HepG2 (cell line): ENCODE measurements around the gene ARID1A. TPM values are rescaled to one million over a fixed set of nuclear protein-coding genes. Genes with fewer than 3 reads are reported as not detected.

Experiments used
- FOXO4 ChIP-seq: sonication (generic); formaldehyde crosslinking; conservative IDR thresholded peaks from 2 replicates; pipeline ENCODE4 v1.8.1; 2023; ENCODE audit warnings: missing genetic modification reagents
- HMGA1 ChIP-seq: sonication (generic); formaldehyde crosslinking; conservative IDR thresholded peaks from 2 replicates; pipeline ENCODE4 v1.4.0; 2020; ENCODE audit warnings: missing genetic modification reagents
- HNF4G ChIP-seq, 2 experiments: sonication (generic) in 1 of 2; formaldehyde crosslinking in 1 of 2; IDR thresholded peaks; 2 replicates each; pipeline versions ENCODE4 v1.4.0 to v1.6.1; 2011 to 2020; ENCODE audit warnings: borderline replicate concordance in 2 of 2, low read depth in 2 of 2, mild to moderate bottlenecking in 2 of 2, low read length in 1 of 2, missing genetic modification reagents in 1 of 2, moderate library complexity in 1 of 2
- NFE2 ChIP-seq: sonication (generic); formaldehyde crosslinking; IDR thresholded peaks from 2 replicates; pipeline ENCODE4 v1.4.0; 2020; ENCODE audit warnings: missing genetic modification reagents
- PAWR ChIP-seq: sonication (generic); formaldehyde crosslinking; IDR thresholded peaks from 2 replicates; pipeline ENCODE4 v1.4.0; 2020; ENCODE audit warnings: missing genetic modification reagents, mild to moderate bottlenecking, borderline replicate concordance
- PRPF4 ChIP-seq: fragments of 200-400 bp; formaldehyde crosslinking; IDR thresholded peaks from 2 replicates; pipeline ENCODE4 v1.6.1; 2016; ENCODE audit warnings: low read length, low read depth; ENCODE audit not compliant: poor library complexity, severe bottlenecking
- WIZ ChIP-seq: sonication (generic); formaldehyde crosslinking; IDR thresholded peaks from 2 replicates; pipeline ENCODE4 v1.5.1; 2020; ENCODE audit warnings: mild to moderate bottlenecking, missing genetic modification reagents
- ZNF124 ChIP-seq: sonication (generic); formaldehyde crosslinking; IDR thresholded peaks from 2 replicates; pipeline ENCODE4 v1.4.0; 2020; ENCODE audit warnings: missing genetic modification reagents
- ZNF574 ChIP-seq: sonication (generic); formaldehyde crosslinking; IDR thresholded peaks from 2 replicates; pipeline ENCODE4 v1.4.0; 2020; ENCODE audit warnings: missing genetic modification reagents
- ZNF691 ChIP-seq: sonication (generic); formaldehyde crosslinking; IDR thresholded peaks from 2 replicates; pipeline ENCODE4 v1.4.0; 2020; ENCODE audit warnings: missing genetic modification reagents, low read depth, mild to moderate bottlenecking, borderline replicate concordance
- polyA plus RNA-seq, 8 experiments: library from polyadenylated mRNA; depleted of rRNA in 3 of 8; stranded (reverse) in 7 of 8; unstranded in 1 of 8; fragments of >200 nt; fragmentation: Illumina TruSeq in 4 of 8; extraction: Trizol in 4 of 8; gene quantifications; 2 replicates each; pipeline versions ENCODE4 v1.2.1 to v1.2.3, GENCODE V29; 2011 to 2016; ENCODE audit warnings: low read depth in 4 of 8, missing spikeins in 1 of 8, mixed read lengths in 1 of 8; ENCODE audit not compliant: insufficient read depth in 1 of 8
- total RNA-seq, 5 experiments: library from RNA; depleted of rRNA; stranded (reverse); fragments of >200 nt; fragmentation: Illumina TruSeq; extraction: Trizol; gene quantifications; 2 replicates each; pipeline ENCODE4 v1.2.3, GENCODE V29; 2016; ENCODE audit warnings: low read depth in 1 of 5
- TF ChIP-seq, protein P1 (sequence below): sonication (generic); formaldehyde crosslinking; IDR thresholded peaks from 2 replicates; pipeline ENCODE4 v1.8.0; 2022; ENCODE audit warnings: mild to moderate bottlenecking, missing genetic modification reagents, moderate library complexity
- TF ChIP-seq, protein P2 (sequence below): IDR thresholded peaks from 2 replicates; pipeline ENCODE4 v1.6.1; 2016; ENCODE audit warnings: missing biosample characterization, missing genetic modification reagents, low read depth

ARID1A gene
- total and polyA plus RNA-seq, 2 of the 13 experiments (the other 11 are each of a cell fraction or from before 2014, with no cell fraction given), result 11.9 to 15.9 TPM

- TF ChIP-seq, protein P1, sequence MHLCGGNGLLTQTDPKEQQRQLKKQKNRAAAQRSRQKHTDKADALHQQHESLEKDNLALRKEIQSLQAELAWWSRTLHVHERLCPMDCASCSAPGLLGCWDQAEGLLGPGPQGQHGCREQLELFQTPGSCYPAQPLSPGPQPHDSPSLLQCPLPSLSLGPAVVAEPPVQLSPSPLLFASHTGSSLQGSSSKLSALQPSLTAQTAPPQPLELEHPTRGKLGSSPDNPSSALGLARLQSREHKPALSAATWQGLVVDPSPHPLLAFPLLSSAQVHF (CRISPR knock-in tag), result no peak
- TF ChIP-seq, protein P2, sequence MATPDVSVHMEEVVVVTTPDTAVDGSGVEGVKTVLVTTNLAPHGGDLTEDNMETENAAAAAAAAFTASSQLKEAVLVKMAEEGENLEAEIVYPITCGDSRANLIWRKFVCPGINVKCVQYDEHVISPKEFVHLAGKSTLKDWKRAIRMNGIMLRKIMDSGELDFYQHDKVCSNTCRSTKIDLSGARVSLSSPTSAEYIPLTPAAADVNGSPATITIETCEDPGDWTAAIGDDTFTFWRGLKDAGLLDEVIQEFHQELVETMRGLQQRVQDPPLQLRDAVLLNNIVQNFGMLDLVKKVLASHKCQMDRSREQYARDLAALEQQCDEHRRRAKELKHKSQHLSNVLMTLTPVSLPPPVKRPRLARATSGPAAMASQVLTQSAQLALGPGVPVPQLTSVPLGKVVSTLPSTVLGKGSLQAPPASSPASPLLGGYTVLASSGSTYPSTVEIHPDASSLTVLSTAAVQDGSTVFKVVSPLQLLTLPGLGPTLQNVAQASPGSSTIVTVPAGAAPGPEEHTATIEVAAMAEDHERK (CRISPR knock-in tag), result no peak
- TF ChIP-seq PRPF4 (peak; percentile 66), NFE2 (CRISPR knock-in tag) (no peak), HMGA1 (CRISPR knock-in tag) (no peak), FOXO4 (CRISPR knock-in tag) (no peak), ZNF574 (CRISPR knock-in tag) (peak; percentile 55; the same call in 1 of the 2 replicates), WIZ (no peak), ZNF691 (0 out of 2 replicates have a peak, but pooled peaks have one; percentile 36), HNF4G (IDR thresholded peaks at IDR 0.05; ENCODE audit: borderline replicate concordance, low read depth, low read length) (peak; percentile 21; the same call in 1 of the 2 replicates), HNF4G (CRISPR knock-in tag; IDR thresholded peaks at IDR 0.05; ENCODE audit: borderline replicate concordance, low read depth) (peak; percentile 47; the same call in 1 of the 2 replicates), PAWR (CRISPR knock-in tag) (no peak), ZNF124 (CRISPR knock-in tag) (no peak)
Measured at GRCh38 chr1:26723013-26723991, 27.5 kb downstream of the ARID1A start (continued).
